ENCODE data around the gene CCNQ.

Gene CCNQ

DNA sequence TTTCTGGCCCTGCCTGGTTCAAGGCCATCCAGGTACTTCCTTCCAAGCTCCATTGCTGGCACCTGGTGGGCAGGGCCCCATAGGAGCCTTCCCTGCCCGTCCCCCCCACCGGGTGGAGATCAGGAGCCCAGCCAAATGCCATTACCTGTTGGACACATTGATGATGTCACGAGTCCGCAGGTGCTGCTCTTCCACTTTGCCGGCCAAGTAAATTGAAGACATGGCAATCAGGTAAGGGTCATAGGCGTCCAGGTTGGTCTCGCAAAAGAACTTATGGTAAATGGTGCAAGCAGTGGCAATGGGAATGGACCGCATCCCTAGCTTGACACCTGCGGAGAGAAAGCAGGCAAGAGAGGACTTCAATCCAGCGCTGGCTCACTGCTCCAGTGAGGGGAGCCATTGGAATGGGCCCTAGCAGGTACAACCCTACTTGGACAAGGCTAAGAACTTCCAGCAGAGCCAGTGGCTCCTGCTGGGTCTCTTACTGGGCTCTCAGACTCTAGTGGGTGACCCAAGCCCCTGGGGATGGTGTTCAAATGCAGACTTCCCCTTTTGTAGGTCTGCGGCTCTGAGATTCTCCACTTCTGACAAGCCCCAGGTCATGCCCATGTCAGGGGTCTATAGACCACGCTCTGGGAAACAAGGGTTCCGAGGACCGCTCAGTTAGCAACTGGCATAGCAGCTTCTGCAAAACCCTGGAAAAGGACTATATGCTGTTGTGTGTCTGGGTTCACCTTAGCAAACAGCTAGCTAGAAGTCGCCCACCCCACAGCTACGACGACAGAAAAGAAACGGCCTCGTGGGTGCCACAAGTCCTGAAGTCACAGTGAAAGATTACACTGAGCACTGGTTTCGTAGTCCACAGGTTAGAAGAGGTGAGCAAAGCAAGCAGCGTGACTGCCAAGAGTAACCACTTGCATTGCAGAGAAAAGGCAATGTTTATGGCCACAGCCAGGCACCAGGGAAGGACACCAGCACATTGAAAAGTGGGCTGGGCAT lies 2.8 kb downstream of the CCNQ start:
- H3K4me3 ChIP-seq (replicated peaks; ENCODE audit: insufficient read depth, low read length), result no peak overlapping the region

DNA sequence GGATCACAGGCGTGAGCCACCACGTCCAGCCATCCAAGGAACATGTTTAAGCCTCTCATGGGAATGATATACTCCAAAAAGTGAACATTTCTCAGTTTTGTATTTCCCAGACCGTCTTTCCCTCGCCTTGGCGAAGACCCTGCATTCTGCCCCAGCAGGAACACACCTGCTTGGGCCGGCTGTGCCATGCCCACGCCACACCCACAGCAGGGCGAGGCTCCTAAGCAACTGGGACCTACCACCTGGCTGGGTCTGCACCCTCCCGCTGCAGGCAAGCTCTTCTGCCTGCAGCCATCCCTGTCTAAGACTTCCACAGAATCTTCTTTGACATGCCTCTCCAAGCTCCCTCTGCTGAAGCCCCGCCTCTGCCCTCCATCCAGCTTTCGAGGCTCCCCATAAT lies 3.6 kb downstream of the CCNQ start:
- Histone ChIP-seq H3K4me3 (replicated peaks; ENCODE audit: insufficient read depth, low read length) (no peak overlapping the region), H3K27me3 (ENCODE audit: insufficient read depth, poor library complexity, severe bottlenecking) (no peaks in the 10 kb centered on the region), H3K27ac (replicated peaks) (no peak overlapping the region)
- DNase-seq (ENCODE audit: low read depth in 1 of 2, low spot score in 1 of 2), result no peak
- TF ChIP-seq POLR2AphosphoS5 (IDR thresholded peaks at IDR 0.05; ENCODE audit: low read depth) (no peak), REST (IDR thresholded peaks at IDR 0.05; ENCODE audit: insufficient replicate concordance, low read depth) (no peak), CTCF (IDR thresholded peaks at IDR 0.05; ENCODE audit: insufficient read depth, low read length) (no peak), SPI1 (IDR thresholded peaks at IDR 0.05; ENCODE audit: borderline replicate concordance, low read depth) (no peak), GABPA (IDR thresholded peaks at IDR 0.05; ENCODE audit: low read depth) (no peak)

More for the DNA sequence above, 2.8 kb downstream of the CCNQ start:
- Histone ChIP-seq H3K27ac (replicated peaks) (no peak overlapping the region), H3K27me3 (ENCODE audit: insufficient read depth, poor library complexity, severe bottlenecking) (no peaks in the 10 kb centered on the region)
- no peak for DNase-seq (ENCODE audit: low read depth in 1 of 2, low spot score in 1 of 2)
- no peak for TF ChIP-seq POLR2AphosphoS5 (IDR thresholded peaks at IDR 0.05; ENCODE audit: low read depth)
- TF ChIP-seq GABPA (IDR thresholded peaks at IDR 0.05; ENCODE audit: low read depth), result no peak
- no peak for TF ChIP-seq CTCF (IDR thresholded peaks at IDR 0.05; ENCODE audit: insufficient read depth, low read length)
- TF ChIP-seq REST (IDR thresholded peaks at IDR 0.05; ENCODE audit: insufficient replicate concordance, low read depth), result no peak
- TF ChIP-seq SPI1 (IDR thresholded peaks at IDR 0.05; ENCODE audit: borderline replicate concordance, low read depth), result peak; percentile 36; the same call in 1 of the 2 replicates

GRCh38 chrX:153593811-153594500 lies 5.0 kb downstream of the CCNQ start:
- Histone ChIP-seq H3K27me3 (ENCODE audit: insufficient read depth, poor library complexity, severe bottlenecking) (no peaks in the 10 kb centered on the region), H3K27ac (replicated peaks) (no peak overlapping the region), H3K4me3 (replicated peaks; ENCODE audit: insufficient read depth, low read length) (no peak overlapping the region)
- DNase-seq (ENCODE audit: low read depth in 1 of 2, low spot score in 1 of 2), result no peak
- TF ChIP-seq POLR2AphosphoS5 (IDR thresholded peaks at IDR 0.05; ENCODE audit: low read depth), result no peak
- TF ChIP-seq REST (IDR thresholded peaks at IDR 0.05; ENCODE audit: insufficient replicate concordance, low read depth), result no peak
- no peak for TF ChIP-seq CTCF (IDR thresholded peaks at IDR 0.05; ENCODE audit: insufficient read depth, low read length)
